HG02885 (cell line): ENCODE measurements around the gene TICAM1.
"Not testable (repeated sequence)": the region's sequence is repeated elsewhere in the genome, so short reads cannot be mapped to it uniquely, and the experiment has no call there.

Experiments used
- ATAC-seq: cut with Tn5 transposase; IDR thresholded peaks from one replicate; pipeline ENCODE4 v1.9.1; 2021; ENCODE audit warnings: mild to moderate bottlenecking; ENCODE audit not compliant: unreplicated experiment, poor library complexity

Gene TICAM1

GRCh38 chr19:4831304-4831978, at the start of gene TICAM1:
TSS of gene TICAM1 (minus strand) at chr19:4831712. CDS start at chr19:4818377, 13,335 bp downstream.
- ATAC-seq, result peak; percentile 78

- ATAC-seq, result no peak
These were observed 47.5 kb upstream of the TICAM1 start for GRCh38 chr19:4879041-4879440.

GRCh38 chr19:4878491-4878968, 47.0 kb upstream of the TICAM1 start:
- no peak for ATAC-seq

- ATAC-seq, result no peak
These were observed 46.4 kb upstream of the TICAM1 start for GRCh38 chr19:4877753-4878490.

- no peak for ATAC-seq
These were observed 42.4 kb upstream of the TICAM1 start for GRCh38 chr19:4873930-4874329.

GRCh38 chr19:4871711-4872110, 40.2 kb upstream of the TICAM1 start:
- no peak for ATAC-seq

GRCh38 chr19:4870025-4870700, 38.7 kb upstream of the TICAM1 start:
- no peak for ATAC-seq

GRCh38 chr19:4868286-4868834, 36.8 kb upstream of the TICAM1 start:
- no peak for ATAC-seq

- peak; percentile 85 for ATAC-seq
These were observed 36.2 kb upstream of the TICAM1 start, which contains the start of gene PLIN3 for GRCh38 chr19:4867534-4868285. TSS of gene PLIN3 (minus strand) at chr19:4867667. CDS start at chr19:4861394, 6,273 bp downstream.

- ATAC-seq, result no peak
These were observed 35.3 kb upstream of the TICAM1 start for GRCh38 chr19:4866595-4867424.

GRCh38 chr19:4861147-4861546, 29.6 kb upstream of the TICAM1 start:
- no peak for ATAC-seq

GRCh38 chr19:4859697-4860096, 28.2 kb upstream of the TICAM1 start:
- no peak for ATAC-seq

GRCh38 chr19:4856468-4856867, 25.0 kb upstream of the TICAM1 start:
- not testable (repeated sequence) for ATAC-seq

GRCh38 chr19:4853506-4853905, 22.0 kb upstream of the TICAM1 start:
- not testable (repeated sequence) for ATAC-seq

GRCh38 chr19:4852484-4852883, 21.0 kb upstream of the TICAM1 start:
- ATAC-seq, result no peak

- ATAC-seq, result no peak
These were observed 20.2 kb upstream of the TICAM1 start for GRCh38 chr19:4851551-4852290.

- no peak for ATAC-seq
These were observed 17.5 kb upstream of the TICAM1 start for GRCh38 chr19:4849019-4849418.

- ATAC-seq, result no peak
These were observed 15.9 kb upstream of the TICAM1 start for GRCh38 chr19:4847190-4847973.
